Mammary epithelial cell (primary cell): ENCODE data around the gene FMN1.

ENCODE experiments used
- CTCF ChIP-seq, 2 donors: IDR thresholded peaks in 1 of 2; conservative IDR thresholded peaks in 1 of 2; 2 replicates each; pipeline ENCODE4 v1.5.1; 2011 to 2012; ENCODE audit warnings: inconsistent platforms in 2 of 2, low read length in 2 of 2, mild to moderate bottlenecking in 2 of 2, control low read depth in 1 of 2, low read depth in 1 of 2; ENCODE audit not compliant: insufficient read depth in 1 of 2; ENCODE audit errors: extremely low read depth in 1 of 2
- EZH2 ChIP-seq: IDR thresholded peaks from 2 replicates; pipeline ENCODE4 v1.6.1; 2012; ENCODE audit warnings: low read length, inconsistent platforms, borderline replicate concordance

DNA sequence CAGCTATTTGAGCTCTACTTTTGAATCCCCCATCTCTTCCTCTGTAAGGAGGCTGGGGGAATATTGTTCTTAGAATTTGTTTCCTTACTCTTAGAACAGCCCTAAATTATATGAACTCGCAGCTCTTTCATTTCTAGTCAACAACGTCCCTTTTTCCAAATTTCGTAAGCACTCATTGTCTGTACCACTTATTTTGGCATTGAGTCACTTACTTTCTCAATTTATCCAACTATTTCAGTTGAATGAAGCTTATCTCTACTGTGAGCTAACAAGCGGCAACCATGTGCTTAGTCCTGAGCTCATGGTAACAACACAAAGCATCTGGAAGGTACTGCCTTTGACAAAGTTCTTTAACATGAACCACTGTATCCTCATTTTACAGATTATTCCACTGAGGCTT lies 285.6 kb downstream of the FMN1 start:
- TF ChIP-seq CTCF (conservative IDR thresholded peaks at IDR 0.05 in 1 of 2, IDR thresholded peaks at IDR 0.05 in 1 of 2; ENCODE audit: extremely low read depth in 1 of 2, insufficient read depth in 1 of 2, low read depth in 1 of 2, low read length in 2 of 2) (no peak), EZH2 (no peak)
